SK-N-MC (cell line): Measurements from ENCODE around the gene CRACR2B.
A peak's percentile ranks its signal among the peaks of the same experiment; 100 is the strongest.

Source experiments
- DNase-seq: peaks from one replicate; pipeline ENCODE4 v3.0.0-alpha.2; 2011; ENCODE audit warnings: low read depth, low spot score
- H3K27ac ChIP-seq: fragments of 200-600 bp; sonication (generic); 2 replicates; pipeline ENCODE4 v1.5.1; 2016; ENCODE audit warnings: mixed run types
- H3K36me3 ChIP-seq: fragments of 200-600 bp; sonication (generic); 2 replicates; pipeline ENCODE4 v1.6.1; 2017; ENCODE audit warnings: antibody characterized with exemption, low read length, mixed read lengths; ENCODE audit not compliant: insufficient read depth
- H3K4me3 ChIP-seq: fragments of 200-600 bp; sonication (generic); 2 replicates; pipeline ENCODE4 v1.5.1; 2016
- H3K9ac ChIP-seq: fragments of 200-600 bp; sonication (generic); 2 replicates; pipeline ENCODE4 v1.8.0; 2017; ENCODE audit warnings: mixed run types, mixed read lengths; ENCODE audit not compliant: insufficient read length
- H3K9me3 ChIP-seq: fragments of 200-600 bp; sonication (generic); 2 replicates; pipeline ENCODE4 v1.6.1; 2017; ENCODE audit warnings: low read depth, mild to moderate bottlenecking, antibody characterized with exemption, low read length, moderate library complexity, mixed read lengths
- EZH2 ChIP-seq: fragments of 200-600 bp; sonication (generic); IDR thresholded peaks from one replicate; pipeline ENCODE4 v1.6.1; 2017; ENCODE audit warnings: antibody characterized with exemption
- FOXP2 ChIP-seq: optimal IDR thresholded peaks from 2 replicates; pipeline ENCODE3; 2011; ENCODE audit warnings: mild to moderate bottlenecking, moderate library complexity; ENCODE audit not compliant: insufficient read depth; ENCODE audit errors: extremely low read length, control extremely low read depth
- POLR2AphosphoS5 ChIP-seq: IDR thresholded peaks from 2 replicates; pipeline ENCODE4 v1.6.1; 2012; ENCODE audit warnings: mild to moderate bottlenecking, low read depth, low read length, borderline replicate concordance

CRACR2B gene

GRCh38 chr11:837990-838307 lies 10.2 kb downstream of the CRACR2B start:
- Histone ChIP-seq H3K4me3 (no peak overlapping the region), H3K9me3 (no peaks in the 10 kb centered on the region), H3K36me3 (peaks cover 37% of the 10 kb centered on the region), H3K9ac (no peak overlapping the region), H3K27ac (no peak overlapping the region)
- TF ChIP-seq POLR2AphosphoS5 (no peak), FOXP2 (no peak), EZH2 (no peak)
- no peak for DNase-seq

GRCh38 chr11:838441-839279 lies 10.9 kb downstream of the CRACR2B start:
- TF ChIP-seq EZH2 (no peak), POLR2AphosphoS5 (no peak; the same call in none of the 2 replicates), FOXP2 (no peak)
- Histone ChIP-seq H3K4me3 (no peak overlapping the region), H3K9ac (no peak overlapping the region), H3K27ac (no peak overlapping the region; the same call in 1 of the 2 replicates), H3K36me3 (peaks cover 37% of the 10 kb centered on the region), H3K9me3 (no peaks in the 10 kb centered on the region)
- no peak for DNase-seq

GRCh38 chr11:839280-839623 lies 11.5 kb downstream of the CRACR2B start:
- H3K9me3 ChIP-seq, result no peaks in the 10 kb centered on the region
- peak overlapping the region; percentile 9; the same call in 1 of the 2 replicates for H3K27ac ChIP-seq
- no peak for DNase-seq
- no peak overlapping the region for H3K4me3 ChIP-seq
- peaks cover 37% of the 10 kb centered on the region for H3K36me3 ChIP-seq
- no peak overlapping the region for H3K9ac ChIP-seq
- TF ChIP-seq FOXP2 (no peak), POLR2AphosphoS5 (peak; percentile 71; the same call in 1 of the 2 replicates)

GRCh38 chr11:839875-840617 lies 12.3 kb downstream of the CRACR2B start:
- peak overlapping the region; percentile 97 for H3K4me3 ChIP-seq
- H3K36me3 ChIP-seq, result peaks cover 37% of the 10 kb centered on the region
- TF ChIP-seq EZH2 (no peak), FOXP2 (no peak), POLR2AphosphoS5 (no peak)
- no peaks in the 10 kb centered on the region for H3K9me3 ChIP-seq
- H3K9ac ChIP-seq, result peak overlapping the region; percentile 12
- H3K27ac ChIP-seq, result peak overlapping the region; percentile 9; the same call in 1 of the 2 replicates
- no peak for DNase-seq

- Histone ChIP-seq H3K9me3 (no peaks in the 10 kb centered on the region), H3K9ac (peak overlapping the region; percentile 95), H3K36me3 (peaks cover 34% of the 10 kb centered on the region), H3K27ac (peak overlapping the region; percentile 96), H3K4me3 (peak overlapping the region; percentile 97)
- TF ChIP-seq FOXP2 (no peak), EZH2 (no peak), POLR2AphosphoS5 (no peak)
- no peak for DNase-seq
These were observed 14.3 kb downstream of the CRACR2B start for GRCh38 chr11:841981-842369.

GRCh38 chr11:842370-843002 lies 14.8 kb downstream of the CRACR2B start, which contains the start of the genes POLR2L and TSPAN4:
TSS of gene POLR2L (minus strand) at chr11:842529. CDS start at chr11:842508, 21 bp downstream.
TSS of gene TSPAN4 (plus strand) at chr11:842852. CDS start at chr11:850305, 7,453 bp downstream.
- peak; percentile 97 for TF ChIP-seq POLR2AphosphoS5
- no peak for TF ChIP-seq FOXP2
- no peak for TF ChIP-seq EZH2
- H3K9me3 ChIP-seq, result no peaks in the 10 kb centered on the region
- H3K27ac ChIP-seq, result peak within 1 kb of the TSS; percentile 96

GRCh38 chr11:843086-843734 lies 15.5 kb downstream of the CRACR2B start:
- H3K4me3 ChIP-seq, result peak overlapping the region; percentile 97
- TF ChIP-seq EZH2 (no peak), FOXP2 (no peak), POLR2AphosphoS5 (no peak)
- peak overlapping the region; percentile 95 for H3K9ac ChIP-seq
- H3K27ac ChIP-seq, result peak overlapping the region; percentile 86
- no peak for DNase-seq
- H3K9me3 ChIP-seq, result no peaks in the 10 kb centered on the region
- H3K36me3 ChIP-seq, result peaks cover 22% of the 10 kb centered on the region

More at GRCh38 chr11:842370-843002, 14.8 kb downstream of the CRACR2B start, which contains the start of the genes POLR2L and TSPAN4:
- Histone ChIP-seq H3K9ac (peak within 1 kb of the TSS; percentile 95), H3K4me3 (peak within 1 kb of the TSS; percentile 97), H3K36me3 (peaks cover 28% of the 10 kb centered on the region)
- DNase-seq, result no peak
